NCI-H1092 treated with DMSO at 0.1 percent for 48 hours (cell line): ENCODE results near the gene TSPAN32.
"Not testable (repeated sequence)": the region's sequence is repeated elsewhere in the genome, so short reads cannot be mapped to it uniquely, and the experiment has no call there.

ENCODE experiments used
- DNase-seq: peaks from one replicate; lab custom pipeline; 2025; lab: John Stamatoyannopoulos, UW

Gene TSPAN32

DNA sequence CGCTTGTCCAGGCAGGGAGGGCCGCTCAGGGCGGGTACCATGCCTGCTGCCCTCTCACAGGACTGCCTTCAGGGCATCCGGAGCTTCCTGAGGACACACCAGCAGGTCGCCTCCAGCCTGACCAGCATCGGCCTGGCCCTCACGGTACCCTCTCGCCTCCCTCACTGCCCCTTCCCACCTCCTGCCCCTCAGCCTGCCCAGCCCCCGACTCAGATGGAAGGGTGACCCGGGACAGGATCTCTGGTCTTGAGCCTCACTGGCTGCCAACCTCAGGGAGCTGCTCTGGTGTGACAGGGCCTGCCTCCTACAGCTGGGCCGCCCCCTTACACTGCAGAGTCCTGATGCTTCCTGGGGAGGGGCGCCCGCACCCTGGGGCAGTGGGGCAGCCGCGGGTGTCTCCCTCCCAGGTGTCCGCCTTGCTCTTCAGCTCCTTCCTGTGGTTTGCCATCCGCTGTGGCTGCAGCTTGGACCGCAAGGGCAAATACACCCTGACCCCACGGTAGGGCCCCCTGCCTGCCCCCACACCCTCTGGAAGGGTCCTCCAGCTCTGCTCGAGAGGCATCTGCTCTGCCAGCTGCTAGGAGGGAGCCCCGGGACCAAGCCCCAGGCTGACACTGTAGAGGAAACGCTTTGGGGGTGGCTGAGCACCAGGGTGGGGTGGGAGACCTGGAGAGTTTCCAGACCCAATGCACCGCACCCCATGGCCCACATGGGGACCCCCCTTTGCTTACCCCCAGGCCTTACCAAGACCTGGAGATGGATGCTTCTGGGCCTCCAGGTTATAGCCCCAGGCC is 14.6 kb downstream of the TSPAN32 start:
- DNase-seq: no peak

GRCh38 chr11:2316963-2317244 is 15.1 kb downstream of the TSPAN32 start:
- no peak for DNase-seq

DNA sequence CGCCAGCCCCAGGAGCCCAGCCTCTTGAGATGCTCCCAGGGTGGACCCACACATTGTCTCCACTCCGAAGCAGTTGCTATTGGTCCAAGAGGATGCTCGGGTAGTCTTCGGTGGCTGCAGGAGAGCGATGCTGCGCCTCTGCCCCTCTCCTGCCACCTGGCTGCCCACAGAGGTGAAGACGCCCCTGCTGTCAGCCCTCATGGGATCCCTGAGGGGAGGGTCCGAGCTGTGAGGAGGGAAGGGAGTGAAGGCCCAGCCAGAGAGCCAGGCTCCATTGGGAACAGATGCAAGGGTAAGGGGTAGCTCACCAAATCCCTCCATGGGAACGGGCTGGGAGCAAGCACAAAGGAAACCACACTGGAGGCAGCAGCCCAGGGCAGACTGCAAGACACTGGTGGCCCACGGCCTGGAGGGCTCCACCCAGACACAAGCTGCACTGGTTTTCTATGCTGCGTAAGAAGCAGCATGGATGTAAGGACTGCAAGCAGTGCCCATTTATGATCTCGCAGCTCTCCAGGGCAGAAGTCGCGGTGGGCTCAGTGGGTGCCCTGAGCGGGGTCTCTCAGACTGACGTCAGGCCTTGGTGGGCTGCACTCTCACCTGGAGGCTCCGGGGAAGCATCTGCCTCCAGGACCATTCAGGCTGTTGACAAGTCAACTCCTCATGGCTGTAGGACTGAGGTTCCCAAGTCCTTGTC is 15.7 kb downstream of the TSPAN32 start:
- no peak for DNase-seq

- no peak for DNase-seq
Measured at GRCh38 chr11:2318123-2318522, 16.3 kb downstream of the TSPAN32 start.

DNA sequence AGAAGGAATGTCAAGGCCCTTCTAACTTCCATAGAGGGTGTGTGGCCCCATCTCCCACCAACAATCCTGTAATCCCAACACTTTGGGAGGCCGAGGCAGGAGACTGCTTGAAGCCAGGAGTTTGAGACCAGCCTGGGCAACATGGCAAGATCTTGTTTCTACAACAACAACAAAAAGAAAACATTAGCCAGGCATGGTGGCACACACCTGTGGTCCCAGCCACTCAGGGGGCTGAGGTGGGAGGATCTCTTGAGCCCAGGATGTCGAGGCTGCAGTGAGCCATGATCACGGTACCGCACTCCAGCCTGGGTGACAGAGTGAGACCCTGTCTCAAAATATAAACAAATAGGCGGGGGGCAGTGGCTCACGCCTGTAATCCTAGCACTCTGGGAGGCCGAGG is 16.9 kb downstream of the TSPAN32 start:
- DNase-seq: no peak

DNA sequence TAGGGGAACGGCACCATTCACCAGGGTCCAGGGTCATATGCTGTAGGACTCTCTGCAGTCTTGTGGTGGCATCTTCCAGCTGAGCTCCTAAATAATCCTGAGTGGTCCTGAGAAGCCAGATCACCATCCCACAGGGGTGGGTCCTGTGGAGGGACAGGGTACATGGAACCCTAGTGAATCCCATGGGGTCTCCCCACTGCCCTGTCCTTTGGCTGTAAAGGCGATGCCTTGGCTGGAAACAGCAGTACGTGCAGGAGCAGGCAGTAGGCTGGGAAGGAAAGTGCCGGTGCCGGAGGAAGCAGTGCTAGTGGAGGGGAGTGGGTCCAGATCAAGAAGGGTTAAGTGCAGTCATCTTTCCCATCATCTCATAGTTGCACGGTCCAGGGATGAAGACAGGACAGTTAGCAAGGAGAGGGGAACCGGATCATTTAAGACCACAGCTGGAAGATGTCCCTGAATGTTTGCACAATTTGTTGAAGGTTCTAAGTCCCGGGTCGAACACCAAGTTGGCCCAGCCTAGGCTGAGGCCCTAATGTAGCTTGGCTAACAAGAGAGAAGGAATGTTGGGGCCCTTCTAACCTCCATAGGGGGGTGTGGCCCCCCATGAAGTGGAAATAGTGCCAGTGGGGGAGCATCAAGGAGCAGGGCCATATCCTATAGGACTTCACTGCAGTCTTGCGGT is 18.1 kb downstream of the TSPAN32 start:
- DNase-seq: no peak

DNA sequence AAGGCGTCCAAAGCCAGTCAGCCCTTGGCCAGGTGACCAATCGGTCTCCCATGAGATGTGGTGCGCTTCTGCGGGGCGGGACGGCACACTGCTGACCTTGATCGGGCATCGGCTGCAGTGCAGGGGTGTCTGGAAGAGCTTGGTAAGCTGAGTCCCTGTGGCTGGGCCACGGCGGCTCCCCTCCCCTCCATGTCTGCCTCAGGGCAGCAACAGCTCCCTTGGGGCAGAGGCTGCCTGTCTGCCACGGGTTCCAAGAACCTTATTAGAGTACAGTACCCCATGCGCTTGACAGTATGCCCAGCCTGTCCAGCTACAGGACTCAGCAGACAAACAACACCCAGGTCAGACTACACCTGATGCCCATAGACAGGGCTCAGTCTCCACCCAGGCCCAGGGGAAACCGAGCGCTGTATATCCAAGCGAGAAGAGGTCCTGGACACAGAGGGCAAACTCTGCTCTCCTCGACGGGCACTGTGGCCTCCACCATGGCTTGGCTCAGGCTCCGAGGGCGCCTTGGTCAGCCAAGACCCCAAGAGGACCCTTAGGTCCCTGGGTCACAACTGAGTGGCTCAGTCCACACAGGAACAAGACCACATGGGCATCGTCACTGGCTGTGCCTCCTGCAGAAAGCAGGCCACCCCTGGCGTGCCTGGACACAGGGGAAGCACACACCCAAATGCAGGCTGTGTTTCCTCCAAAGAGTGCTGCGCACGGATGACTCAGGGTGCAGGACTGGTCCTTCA is 18.9 kb downstream of the TSPAN32 start:
- DNase-seq: no peak

DNA sequence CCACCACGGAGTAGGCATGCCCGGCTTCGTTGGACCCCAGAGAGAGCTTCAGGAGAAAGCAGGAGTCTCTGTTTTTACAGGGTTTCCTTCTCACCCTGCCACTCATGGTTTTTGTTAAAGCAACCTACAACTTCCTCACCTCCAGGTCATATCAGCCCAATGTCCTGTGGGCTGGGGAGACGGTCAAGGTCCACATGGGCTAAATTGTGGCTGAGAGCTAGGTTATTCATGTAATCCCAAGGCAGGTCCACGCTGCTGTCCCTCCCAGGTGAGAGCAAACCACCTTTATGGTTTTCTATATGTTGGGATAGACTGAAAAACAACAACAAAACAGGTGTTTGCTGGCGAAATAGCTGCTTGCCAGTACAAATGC is 19.5 kb downstream of the TSPAN32 start:
- DNase-seq: no peak

- no peak for DNase-seq
Measured at GRCh38 chr11:2325123-2325522, 23.3 kb downstream of the TSPAN32 start.

DNA sequence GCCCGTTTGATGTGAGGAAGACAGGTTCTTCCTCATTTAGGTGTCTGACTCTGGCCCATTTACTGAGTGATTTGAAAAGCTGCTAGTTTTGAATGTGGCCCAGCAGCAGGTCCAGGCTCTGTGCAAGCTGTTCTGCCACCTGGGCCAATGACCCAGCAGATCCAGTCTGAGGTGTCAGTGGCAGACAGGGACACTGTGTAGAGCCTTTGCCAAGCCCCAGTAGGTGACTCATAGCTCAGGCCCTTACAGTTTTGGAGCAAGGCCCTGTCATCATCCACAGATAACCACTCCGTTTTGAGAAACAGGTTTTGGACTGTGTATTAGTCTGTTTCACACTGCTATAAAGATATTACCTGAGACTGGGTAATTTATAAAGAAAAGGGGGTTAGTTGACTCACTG is 23.9 kb downstream of the TSPAN32 start:
- no peak for DNase-seq

DNA sequence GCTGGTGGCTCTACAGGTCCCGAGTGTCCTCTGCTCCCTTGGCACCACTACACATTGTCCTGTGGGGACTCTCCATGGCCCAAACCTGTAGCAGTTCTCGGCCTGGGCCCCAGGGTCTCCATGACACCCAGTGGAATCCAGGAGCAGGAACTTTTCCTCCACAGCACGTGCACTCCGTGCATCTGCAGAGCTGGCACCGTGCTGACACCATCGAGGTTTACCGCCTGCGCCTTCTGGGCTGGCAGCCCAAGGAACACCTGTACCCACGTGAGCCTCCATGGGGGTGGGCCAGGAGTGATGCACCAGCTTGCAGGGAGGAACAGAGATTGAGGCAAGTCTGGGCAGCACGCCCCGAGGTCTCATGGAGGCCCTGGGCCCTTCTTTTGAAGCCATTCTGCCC is 25.2 kb downstream of the TSPAN32 start:
- no peak for DNase-seq

DNA sequence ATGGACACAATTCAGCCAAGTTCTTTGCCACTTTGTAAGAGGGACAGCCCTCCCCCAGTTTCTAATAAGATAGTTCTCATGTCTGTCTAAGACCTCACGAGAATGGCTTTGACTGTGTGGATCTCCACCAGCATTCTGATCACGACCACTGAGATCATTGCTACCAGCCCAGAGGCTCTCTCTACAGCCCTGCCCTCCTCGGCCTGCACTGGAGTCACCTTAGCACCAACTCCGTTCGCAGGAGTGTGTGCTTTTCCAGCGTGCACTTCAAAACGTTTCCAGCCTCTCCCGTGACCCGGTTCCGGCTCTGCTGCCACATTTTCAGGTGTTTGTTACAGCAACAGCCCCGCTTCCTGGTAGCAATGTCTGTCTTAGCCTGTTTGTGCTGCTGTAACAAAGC is 26.2 kb downstream of the TSPAN32 start:
- no peak for DNase-seq

DNA sequence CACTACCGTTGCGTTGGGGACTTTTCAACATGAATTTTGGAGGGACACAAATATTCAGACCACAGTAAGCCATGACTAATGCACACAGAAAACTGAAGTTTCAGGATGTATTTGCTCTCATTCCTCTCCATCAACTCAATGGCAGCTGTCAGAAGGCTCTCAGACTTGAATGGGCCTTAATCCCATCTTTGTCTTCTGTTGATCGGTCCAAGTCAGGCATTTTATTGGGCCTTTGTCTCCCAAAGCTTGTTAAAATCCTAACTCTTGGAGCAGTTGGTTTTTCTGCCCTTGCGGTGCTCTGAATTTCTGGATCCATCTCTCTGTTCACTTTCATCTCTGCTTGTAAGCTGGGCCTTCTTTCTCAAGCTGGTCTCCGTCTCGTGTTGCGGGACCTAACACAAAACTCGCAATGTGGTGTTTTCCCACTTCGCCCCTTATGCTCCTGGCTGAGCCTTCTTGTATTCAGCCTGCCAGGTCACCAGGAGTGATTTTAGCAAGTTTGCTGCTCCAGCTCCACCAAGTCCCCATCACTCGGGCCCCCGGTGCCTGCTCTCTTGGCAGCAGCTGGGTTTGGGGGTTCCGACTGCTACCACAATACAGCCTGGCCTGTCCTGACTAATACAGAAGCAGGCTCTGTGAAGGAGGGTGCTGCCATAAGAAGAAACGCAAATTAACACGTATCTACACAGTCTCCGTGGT is 27.0 kb downstream of the TSPAN32 start:
- DNase-seq: no peak

- no peak for DNase-seq
Measured at GRCh38 chr11:2329551-2329950, 27.7 kb downstream of the TSPAN32 start.

GRCh38 chr11:2330696-2331095 is 28.9 kb downstream of the TSPAN32 start:
- DNase-seq: no peak

DNA sequence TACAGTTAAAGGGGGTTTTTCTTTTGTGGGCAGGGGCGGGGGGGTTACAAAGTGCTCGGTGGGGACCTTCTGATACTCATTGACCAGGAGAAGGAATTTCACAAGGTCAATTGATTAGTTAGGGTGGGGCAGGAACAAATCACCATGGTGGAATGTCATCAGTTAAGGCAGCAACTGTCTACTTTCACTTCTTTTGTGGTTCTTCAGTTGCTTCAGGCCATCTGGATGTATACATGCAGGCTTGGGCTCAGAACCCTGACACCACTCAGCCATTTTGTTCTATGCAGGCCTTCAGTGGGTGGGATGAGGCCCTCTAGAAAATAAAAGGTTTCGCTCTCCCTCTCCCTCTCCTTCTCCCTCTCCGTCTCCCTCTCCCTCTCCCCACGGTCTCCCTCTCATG is 29.6 kb downstream of the TSPAN32 start:
- no peak for DNase-seq

DNA sequence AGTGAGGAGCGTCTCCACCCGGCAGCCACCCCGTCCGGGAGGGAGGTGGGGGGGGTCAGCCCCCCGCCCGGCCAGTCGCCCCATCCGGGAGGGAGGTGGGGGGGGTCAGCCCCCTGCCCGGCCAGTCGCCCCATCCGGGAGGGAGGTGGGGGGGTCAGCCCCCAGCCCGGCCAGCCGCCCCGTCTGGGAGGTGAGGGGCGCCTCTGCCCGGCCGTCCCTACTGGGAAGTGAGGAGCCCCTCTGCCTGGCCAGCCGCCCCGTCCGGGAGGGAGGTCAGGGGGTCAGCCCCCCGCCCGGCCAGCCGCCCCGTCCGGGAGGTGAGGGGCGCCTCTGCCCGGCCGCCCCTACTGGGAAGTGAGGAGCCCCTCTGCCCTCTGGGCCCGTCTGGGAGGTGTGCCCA is 30.8 kb downstream of the TSPAN32 start:
- not testable (repeated sequence) for DNase-seq

DNA sequence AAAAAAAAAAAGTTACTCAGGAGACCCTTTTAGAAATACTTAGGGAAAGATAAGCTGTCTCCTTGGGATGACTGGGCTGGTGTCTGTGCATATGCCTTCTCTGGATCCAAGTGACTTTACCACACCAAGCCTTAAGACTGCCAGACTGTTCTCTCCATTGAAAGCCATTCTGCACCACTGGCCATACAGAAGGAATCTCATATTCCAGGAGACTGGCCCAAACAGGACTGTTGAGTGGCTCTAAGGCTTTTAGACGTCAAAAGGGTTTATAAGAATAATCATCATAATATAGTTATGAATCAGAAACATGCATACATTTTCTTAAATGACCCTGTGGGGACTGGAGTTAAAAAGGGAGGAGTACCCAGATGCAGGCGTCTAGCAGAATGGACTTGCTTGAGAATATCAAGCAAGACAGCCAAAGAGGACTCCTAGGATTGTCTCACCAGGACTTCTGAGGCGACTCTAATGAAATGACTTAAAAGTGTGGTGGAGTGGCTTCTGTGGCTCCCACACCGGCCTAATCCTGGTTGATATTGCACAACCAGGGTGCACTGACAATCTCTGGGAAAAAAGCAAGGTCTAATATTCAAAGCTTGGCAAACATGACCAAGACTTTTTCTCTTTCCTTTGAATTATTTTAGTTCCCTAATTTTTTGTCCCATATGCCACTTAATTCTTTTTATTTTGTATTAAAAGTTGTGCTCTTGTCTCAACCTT is 31.8 kb downstream of the TSPAN32 start:
- DNase-seq: not testable (repeated sequence)

DNA sequence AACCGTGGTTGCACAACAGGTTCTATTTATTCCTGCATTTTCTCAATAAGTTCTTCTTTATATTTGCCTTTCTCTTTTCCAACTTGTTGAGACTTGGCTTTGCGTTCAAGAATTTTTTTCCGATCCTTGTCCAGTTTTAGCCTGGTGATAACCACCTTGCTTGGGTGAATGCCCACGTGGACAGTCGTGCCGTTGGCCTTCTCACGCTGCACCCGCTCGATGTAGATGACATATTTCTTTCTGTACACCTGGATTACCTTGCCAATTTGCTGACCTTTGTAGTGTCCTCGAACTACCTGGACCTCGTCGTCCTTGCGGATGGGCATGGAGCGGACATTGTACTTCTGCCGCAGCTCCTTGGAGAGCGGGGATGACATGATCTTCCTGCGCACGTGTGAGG is 33.5 kb downstream of the TSPAN32 start:
- not testable (repeated sequence) for DNase-seq

DNA sequence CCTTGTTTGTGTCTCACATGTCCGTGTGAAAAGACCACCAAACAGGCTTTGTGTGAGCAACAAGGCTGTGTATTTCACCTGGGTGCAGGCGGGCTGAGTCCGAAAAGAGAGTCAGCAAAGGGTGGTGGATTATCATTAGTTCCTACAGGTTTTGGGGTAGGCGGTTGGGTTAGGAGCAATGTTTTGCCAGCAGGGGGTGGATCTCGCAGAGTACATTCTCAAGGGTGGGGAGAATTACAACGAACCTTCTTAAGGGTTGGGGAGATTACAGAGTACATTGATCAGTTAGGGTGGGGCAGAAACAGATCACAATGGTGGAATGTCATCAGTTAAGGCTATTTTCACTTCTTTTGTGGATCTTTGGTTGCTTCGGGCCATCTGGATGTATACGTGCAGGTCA is 36.9 kb downstream of the TSPAN32 start:
- not testable (repeated sequence) for DNase-seq

DNA sequence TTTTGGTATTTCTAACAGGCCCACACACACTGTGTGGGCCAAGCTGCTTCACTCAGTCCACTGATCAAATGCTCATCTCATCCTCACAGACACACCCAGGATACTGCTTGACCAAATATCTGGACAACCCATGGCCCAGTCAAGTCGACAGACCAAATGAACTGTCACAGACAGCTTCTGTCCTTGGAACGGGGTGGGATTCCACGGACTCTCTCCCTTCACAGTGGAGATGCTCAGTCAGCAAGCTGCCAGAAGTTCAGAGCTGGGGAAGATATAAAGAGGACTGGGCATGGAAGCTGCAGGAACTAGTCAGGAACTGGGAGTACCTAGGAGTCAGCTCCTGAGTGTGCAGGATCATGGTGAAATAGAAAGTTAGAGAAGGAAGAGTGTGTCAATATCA is 40.7 kb downstream of the TSPAN32 start:
- no peak for DNase-seq
